GM12872 (cell line): ENCODE measurements around the gene GTF2F2.

Experiments
- CTCF ChIP-seq: IDR thresholded peaks from 3 replicates; pipeline ENCODE4 v1.5.1; 2011; ENCODE audit warnings: low read depth, mild to moderate bottlenecking, low read length, moderate library complexity; ENCODE audit not compliant: insufficient read depth

The GTF2F2 gene

GRCh38 chr13:45196622-45197021, 76.3 kb downstream of the GTF2F2 start:
- TF ChIP-seq CTCF: no peak

GRCh38 chr13:45198041-45198440, 77.7 kb downstream of the GTF2F2 start:
- TF ChIP-seq CTCF: no peak

- no peak for TF ChIP-seq CTCF
Observed at GRCh38 chr13:45198924-45199323, 78.6 kb downstream of the GTF2F2 start.

GRCh38 chr13:45199711-45200110, 79.4 kb downstream of the GTF2F2 start:
- TF ChIP-seq CTCF: no peak

- no peak for TF ChIP-seq CTCF
Observed at GRCh38 chr13:45200701-45201232, 80.5 kb downstream of the GTF2F2 start, which contains the start of gene KCTD4. Gene KCTD4, minus strand, starts transcription at chr13:45201045. Its CDS starts 6,478 bp downstream, at chr13:45194567.

- no peak for TF ChIP-seq CTCF
Observed at GRCh38 chr13:45205124-45205523, 84.8 kb downstream of the GTF2F2 start.

- no peak for TF ChIP-seq CTCF
Observed at GRCh38 chr13:45206340-45206739, 86.0 kb downstream of the GTF2F2 start.

- TF ChIP-seq CTCF: no peak
Observed at GRCh38 chr13:45207319-45207718, 87.0 kb downstream of the GTF2F2 start.
